Stimulated activated CD8-positive, alpha-beta memory T cell treated with anti-CD3 and anti-CD28 coated beads, Interleukin-7, amount 100 ng/mL, for 48 hours (primary cell): ENCODE results near the gene TMEM63B.
"Not testable (repeated sequence)": the region's sequence is repeated elsewhere in the genome, so short reads cannot be mapped to it uniquely, and the experiment has no call there.

Source experiments
- DNase-seq, 2 donors: peaks; one replicate each; pipeline ENCODE4 v3.0.0-alpha.2; 2020; ENCODE audit warnings: low read depth in 1 of 2; ENCODE audit errors: extremely low read depth in 1 of 2

The TMEM63B gene

DNA sequence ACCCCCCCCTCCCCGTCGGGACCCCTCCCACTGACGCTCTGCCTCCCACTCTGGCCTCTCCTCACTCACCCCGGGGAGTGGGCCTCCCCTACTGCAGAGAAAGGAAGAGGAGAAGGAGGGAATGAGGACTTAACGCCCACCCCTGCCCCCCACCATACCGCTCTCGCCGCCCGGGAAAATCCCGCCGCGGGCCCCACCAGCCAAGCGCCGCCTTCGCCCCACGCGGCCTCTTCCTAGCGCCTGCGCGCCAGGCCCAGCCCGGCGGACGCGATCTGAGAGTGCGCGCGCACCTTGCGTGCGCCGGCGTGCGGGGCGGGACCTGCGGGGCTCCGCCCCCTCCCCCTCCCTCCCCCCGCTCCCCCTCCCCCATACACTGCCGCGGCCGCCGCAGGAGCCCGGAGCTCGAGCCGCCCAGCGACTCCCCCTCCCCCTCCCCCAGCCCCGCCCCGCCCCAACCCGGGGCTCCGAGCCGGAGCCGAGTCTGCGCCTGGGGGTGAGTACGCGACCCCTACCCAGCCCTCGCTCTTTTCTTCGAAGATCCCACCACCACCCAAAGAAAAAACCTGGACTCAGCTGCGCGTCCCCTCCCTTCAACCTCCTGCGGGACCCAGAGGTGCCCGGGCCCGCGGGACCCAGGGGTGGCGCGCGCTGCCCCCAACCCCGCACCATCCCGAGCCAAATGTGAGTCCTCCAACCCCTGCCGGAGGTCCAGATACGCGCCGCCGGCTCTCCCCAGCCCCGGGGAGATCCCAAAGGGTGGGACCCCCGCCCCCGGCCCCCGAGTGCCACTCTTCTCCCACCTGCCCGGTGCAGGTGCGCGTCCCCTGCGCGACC, at the start of gene TMEM63B, which contains the start of gene MRPL14:
TSS of gene TMEM63B (plus strand) at position 369 of the 834 bp plus-strand sequence. CDS start 7,031 bp downstream, outside the sequence.
TSS of gene MRPL14 (minus strand) at position 267 of the 834 bp plus-strand sequence. CDS start 10,841 bp downstream, outside the sequence.
- peak; percentile 80 to 84 for DNase-seq

DNA sequence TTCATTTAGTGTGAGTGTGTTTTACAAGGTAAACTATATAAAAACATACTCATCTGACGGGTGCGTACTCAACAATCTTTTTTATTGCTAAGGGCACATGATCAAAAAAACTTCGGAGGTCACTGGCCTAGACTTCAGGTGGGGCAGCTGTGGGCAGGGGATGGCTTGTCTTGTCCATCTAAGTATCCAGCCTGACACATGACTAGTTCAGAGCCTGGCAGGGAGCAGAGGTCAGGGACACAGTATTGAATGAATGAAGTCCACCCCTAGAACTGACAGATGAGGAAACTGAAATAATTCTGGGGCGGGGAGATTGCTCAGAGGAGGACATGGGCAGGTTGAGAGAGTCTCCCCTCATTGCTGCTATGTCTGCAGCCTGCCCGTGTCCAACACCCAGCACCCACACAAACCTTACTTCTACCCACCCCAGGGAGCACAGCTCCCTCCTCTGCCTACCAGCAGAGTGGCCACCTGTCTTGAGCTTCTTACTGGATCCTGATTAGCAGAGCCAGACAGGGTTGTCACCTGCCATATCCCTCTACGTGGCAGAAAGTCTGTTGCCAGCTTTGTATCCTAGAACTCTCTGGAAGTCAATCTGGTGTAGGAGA, 49.0 kb upstream of the TMEM63B start:
- DNase-seq = no peak

DNA sequence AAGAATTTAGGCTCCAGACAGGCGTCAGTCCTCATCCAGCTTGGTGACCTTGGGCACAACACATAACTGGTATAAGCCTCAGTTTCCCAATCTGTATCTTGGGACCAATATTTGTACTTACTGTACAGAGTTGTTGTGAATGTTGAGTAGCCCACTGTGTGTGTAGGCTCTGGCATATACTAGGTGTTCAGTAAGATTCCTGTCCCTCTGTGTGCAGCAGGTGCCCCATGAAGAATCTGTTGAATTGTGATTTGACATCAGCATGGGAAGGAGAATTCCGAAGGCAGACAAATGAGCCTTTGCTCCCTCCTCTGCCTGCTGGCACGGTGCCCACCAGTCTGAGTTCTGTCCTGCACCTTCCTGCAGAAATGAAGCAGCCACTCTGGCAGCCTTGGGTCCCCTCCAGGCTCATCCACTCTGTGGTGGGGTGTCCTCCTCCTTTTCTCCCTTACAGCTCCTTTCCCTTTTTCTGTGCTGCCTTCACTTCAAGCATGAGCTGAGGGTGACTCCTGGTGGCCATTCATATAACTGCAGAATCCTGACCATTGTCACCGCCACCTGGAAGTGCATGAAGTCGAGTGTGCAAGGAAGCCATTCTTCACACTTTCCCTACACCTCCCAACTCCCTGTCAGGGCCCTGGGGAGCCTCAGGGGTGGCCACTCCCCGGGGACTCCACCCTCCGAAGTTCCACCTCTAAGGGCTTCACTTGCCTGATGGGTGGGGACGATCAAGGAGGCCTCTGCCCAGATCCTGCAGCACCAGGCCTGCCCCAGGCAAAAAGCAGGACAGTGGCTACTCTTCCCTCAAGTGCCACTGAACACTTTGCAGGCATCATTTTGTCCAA, 48.3 kb upstream of the TMEM63B start:
- no peak for DNase-seq

DNA sequence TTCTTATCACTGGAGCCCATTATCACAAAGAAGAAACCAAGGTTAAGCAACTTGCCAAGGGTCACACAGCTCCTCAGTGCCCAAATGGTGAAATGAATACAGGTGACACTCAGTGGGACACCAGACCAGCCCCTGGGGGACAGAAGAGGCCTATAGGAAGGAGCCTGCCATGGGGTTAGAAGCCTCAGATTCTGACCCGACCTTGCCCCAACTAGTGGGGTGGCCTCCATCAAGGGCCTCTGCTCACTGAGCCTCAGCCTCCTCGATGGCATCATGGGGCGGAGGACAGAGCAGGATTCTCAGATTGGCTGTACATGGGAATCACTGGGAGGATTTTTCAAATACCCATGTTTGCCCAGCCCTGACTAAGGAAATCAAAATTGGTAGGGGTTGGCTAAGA, 47.7 kb upstream of the TMEM63B start:
- DNase-seq = no peak

DNA sequence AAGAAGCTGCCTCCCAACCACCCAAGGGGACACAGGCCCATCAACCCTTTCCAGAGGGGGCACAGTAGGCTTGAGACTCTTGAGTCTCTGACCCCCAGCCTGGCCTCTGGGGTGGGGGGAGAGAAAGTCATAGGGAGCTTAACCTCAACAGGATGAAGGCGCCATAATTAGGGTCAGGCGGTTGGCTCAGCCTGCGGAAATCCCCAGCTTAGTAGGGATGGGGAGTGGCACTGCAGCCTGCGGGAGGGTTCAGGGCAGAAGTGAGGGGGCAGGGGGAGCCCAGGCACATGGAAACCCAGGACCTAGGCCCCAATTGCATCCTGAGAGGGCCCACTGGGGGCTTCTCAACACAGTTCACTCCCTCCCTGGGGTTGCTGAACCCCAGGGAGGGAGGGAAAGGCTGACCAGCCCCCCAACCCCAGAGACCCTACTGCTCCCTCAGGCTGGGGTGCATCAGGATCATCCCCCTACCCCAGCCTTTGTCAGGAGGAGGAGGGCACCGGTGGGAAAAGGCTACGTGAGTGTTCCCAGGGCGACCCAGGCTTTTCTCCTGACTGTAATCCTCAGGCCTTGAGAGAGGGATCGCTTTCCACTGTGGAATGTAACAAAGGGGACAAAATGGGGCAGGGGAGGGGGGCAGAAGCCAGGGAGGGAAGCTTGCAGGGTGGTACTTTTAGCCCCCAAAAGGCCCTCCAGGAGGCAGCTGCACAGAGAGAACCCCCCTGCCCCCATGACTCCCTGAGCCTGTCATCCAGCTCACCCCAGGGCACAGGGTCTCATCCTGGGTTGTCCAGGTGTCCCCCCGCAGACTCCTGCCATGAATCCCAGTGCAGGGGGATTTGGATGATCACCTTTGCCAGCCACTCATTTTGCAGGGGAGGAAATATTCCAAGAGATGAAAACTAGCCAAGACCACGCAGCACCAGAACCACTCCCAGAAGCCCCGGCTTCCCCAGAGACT, 46.5 kb upstream of the TMEM63B start:
- no peak for DNase-seq

DNA sequence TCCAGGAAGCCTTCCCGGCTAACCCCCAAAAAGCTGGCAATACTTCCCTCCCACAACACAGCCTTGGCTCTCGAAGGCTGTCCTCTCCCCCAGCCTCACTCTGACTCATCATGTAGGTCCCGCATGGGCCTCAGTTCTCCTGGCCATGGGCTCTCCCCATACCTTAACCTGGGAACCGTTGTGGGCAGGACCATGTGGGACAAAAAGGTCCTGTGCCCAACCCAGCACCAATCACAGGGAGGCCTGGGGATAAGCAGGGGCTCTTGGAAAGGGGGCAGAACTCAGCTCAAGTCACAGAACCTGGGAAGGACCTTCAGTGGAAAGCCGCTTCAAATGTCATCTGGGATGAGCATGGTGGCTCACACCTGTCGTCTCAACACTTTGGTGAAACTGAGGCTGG, 45.6 kb upstream of the TMEM63B start:
- DNase-seq = no peak

DNA sequence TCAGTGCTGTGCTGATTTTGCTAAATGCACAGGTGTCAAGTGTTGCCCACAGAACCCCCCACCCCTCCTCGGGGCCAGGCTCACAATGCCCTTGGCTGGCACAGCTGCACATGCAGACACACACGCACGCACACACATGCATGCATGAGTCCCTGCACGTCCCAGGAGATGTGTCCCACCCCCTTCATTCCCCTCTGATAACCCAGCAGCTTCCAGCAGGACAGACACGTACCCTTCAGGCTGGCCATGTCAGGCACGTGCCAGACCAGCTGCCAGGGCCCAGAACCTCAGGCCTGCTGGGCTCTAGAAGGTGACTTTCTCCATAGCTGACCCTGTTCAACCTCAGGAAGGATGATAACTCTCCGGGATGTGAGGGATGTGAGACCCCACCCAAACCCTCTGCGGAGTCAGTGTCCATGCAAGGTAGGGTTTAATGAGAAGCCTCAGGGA, 44.5 kb upstream of the TMEM63B start:
- DNase-seq = no peak

DNA sequence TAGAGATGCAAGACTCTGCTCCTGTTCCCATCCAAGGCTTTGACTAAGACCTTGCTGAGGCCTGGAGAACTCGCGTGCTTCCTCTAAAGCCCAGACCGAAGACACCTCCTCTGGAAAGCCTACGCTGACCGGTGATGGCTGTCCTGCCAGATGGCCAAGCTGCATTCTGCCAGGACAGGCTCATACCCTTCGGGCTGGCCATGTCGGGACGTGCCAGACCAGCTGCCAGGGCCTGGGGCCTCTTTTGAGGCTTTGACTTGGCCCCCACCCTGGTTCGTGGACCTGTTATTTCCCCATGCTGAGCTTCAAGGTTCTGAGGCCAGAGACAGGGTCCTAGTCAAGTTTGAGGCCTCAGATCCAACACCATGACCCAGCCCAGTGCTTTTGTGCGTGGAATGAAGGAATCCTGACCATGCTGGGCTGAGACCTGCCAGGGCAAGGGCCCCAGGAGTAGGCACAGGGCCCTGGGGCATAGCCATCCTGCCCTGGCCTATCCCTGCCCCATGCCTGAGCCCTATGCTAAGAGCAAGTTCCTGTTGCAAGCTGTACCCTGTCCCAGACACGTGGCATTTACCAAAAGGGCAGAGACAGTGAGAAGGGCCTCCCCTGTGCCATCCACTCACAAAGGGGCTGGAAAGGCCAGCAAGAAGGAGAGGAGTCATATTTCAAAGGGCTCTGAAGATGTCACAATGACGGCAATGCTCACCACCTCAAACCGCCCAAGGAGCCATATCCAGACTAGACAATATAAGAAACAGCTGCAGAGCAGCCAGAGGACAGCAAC, 42.9 kb upstream of the TMEM63B start:
- DNase-seq = no peak

DNA sequence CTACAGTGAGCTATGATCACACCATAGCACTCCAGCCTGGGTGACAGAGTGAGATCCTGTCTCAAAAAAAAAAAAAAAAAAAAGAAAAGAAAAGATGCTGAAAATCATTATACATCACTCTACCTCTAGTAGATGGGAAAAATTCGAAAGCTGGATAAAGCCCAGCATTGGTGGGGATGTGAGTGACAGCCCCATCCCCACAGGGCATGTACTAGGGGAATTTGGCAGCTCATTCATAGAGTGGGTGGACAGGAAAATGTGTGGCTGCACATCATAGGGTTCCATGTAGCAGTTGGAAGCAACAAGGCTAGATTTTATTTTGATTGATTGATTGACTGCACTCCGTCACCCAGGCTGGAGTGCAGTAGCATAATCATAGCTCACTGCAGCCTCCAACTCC, 42.1 kb upstream of the TMEM63B start:
- DNase-seq = no peak

DNA sequence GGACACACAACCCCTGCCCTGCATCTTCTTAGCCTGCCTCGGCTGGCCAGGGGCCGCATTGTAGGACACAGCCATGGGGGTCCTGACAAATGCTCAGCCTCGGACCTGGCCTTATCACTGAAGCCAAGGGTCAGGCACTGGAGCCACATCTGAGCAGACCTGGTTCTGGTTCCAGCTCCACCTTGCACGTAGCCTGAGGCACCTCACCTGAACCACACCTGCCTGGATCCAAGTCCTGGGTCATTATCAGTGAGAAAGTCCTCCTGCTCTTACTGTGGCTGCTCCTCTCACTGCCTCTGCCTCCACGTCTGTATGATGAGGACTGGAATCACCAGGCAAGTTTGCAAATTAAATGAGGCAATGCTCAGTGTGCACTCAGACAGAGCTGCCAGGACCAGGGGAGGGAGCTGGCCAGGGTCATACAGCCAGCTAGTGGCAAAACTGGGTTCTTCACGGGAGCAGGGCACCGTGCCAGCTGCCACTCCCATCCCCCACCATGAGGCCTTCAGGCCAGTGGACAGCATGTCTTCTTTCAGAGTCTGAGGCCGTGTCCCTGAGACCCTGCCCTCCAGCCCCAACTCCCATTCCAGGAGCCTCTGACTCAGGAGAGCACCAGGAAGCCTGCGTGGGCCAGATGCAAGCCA, 40.3 kb upstream of the TMEM63B start:
- DNase-seq = no peak

DNA sequence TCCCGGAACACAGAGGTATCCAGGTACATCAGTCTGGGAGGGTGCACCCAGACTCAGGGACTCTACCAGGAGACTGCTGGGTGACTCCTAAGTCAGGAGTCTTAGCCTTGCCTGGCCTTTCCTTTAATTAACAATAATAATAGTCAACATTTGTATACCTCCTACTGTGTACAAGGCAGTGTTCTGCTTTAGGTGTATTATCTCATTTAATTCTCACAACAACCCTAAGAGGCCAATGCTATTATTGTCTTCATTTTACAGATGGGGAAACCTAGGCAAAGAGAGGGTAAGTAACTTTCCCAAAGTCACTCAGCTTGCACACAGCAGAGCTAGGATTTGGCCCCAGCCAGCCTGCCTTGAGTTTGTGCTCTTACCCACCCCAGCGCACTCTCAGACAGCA, 39.7 kb upstream of the TMEM63B start:
- DNase-seq = no peak

DNA sequence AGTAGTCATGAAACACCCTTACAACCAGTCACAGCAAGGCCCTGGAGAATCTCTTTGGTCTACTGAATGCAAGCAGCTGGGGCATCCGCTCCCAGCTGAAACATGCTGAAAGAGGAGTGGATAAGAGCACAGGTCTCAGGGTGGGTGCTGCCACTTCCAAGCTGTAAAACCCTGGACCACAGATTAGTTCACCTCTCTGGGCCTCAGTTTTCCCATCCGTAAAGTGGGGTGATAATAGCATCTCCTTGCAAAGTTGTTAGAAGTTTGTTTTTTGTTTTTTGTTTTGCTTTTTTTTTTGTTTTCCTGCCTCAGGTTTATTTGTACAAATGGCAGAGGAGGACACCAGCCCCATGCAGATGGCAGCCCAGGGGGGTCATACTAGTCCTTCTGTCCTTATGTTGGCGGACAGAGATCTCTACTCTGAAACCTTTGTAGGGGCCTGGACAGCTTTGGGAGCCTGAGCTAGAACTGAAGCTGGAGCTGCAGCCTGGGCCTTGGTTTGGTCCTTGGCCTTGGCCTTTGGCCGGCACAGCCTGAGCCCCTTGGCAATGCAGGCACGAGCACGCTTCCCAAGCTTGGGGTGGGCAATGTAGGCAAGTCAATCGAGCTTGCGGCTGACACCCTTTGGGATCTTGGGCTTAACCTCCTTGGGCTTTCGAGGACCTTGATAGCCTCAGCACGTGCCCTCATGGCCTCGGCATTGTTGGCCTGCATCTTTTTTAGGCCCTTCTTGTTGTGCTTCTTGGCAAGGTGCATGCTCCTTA, 38.3 kb upstream of the TMEM63B start:
- DNase-seq = no peak

DNA sequence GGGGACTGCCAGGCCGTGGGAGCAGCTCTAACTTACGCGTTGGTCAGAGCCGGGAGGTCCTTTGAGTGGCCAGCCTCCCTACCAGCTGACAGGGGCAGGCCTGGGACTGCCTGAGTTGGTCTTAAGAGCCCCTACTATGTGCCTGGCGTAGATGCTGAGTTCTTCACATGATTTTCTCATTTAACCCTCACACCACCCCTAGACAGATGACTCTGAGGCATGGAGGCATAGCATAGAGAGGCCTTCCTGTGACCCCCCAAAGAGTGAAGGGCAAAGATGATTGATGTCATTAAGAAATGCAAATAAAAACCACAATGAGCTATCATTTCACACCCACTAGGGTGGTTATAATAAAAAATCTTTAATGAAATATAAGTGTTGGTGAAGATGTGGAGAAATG, 36.9 kb upstream of the TMEM63B start:
- DNase-seq = no peak

DNA sequence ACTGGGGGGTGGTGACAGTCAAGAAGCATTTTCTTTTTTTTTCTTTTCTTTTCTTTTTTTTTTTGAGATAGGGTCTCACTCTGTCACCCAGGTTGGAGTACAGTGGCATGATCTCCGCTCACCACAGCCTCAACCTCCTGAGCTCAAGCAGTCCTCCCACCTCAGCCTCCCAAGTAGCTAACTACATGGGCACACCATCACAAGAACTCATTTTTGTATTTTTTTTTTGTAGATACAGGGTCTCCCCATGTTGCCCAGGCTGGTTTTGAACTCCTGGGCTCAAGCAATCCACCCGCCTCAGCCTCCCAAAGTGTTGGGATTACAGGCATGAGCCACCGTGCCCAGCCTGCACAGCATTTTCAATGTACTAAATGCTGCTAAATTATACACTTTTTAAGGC, 36.0 kb upstream of the TMEM63B start:
- DNase-seq = not testable (repeated sequence)

DNA sequence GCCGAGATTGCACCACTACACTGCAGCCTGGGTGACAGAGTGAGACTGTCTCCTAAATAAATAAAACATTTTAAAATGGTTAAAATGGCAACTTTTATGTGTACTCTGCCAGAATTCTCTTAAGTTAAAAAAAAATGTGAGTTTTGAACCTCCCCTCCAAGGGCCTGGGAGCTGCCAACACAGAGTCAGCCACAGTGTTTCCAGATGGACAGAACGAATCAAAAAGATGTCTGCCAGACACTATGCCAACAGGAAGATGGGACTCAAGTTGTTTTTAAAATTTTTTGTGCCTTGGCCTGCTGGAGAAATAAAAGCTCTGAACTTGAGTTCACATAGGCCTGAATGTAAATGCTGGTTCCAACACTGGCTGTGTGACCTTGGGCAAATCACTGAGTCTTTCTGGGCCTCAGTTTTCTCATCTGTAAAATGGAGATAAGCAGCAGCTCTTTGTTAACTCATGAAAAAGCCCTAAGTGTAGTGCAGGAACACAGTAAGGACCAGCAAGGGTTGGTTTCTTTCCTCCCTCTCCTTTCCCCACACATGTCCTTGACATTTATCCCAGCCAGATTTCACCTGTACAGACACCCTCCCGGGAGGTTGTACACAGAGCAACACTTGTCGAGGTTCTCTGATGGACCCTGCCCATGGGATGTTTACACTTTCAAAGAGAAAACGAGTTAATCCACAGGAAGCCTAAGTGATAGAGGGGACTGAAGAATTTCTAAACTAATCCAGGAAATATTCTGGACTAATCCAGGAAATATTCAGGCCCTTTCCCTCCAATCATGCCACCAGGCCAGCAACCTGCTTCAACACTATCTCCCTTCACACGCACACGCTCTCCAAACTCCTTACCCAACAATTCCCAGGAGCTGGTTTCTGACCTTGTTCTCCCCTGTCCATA, 35.1 kb upstream of the TMEM63B start:
- no peak for DNase-seq

DNA sequence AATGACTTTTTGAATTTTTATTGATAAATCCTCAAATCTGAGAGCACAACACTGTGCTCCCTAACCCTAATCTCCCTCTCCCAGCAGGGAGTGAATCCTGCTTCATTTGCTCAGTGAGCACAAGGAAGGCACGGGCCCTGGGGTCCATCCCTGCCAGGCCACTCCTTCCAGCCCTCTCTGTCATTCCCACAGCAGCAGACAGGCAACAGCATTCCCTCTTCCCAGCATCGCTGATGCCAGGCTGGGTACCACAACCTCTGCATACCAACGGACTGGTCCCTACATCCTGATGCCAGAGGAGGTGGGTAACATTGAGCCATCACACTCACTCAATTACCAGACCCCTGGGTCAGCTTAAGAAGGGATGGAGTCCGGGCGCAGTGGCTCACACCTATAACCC, 34.3 kb upstream of the TMEM63B start:
- DNase-seq = no peak

DNA sequence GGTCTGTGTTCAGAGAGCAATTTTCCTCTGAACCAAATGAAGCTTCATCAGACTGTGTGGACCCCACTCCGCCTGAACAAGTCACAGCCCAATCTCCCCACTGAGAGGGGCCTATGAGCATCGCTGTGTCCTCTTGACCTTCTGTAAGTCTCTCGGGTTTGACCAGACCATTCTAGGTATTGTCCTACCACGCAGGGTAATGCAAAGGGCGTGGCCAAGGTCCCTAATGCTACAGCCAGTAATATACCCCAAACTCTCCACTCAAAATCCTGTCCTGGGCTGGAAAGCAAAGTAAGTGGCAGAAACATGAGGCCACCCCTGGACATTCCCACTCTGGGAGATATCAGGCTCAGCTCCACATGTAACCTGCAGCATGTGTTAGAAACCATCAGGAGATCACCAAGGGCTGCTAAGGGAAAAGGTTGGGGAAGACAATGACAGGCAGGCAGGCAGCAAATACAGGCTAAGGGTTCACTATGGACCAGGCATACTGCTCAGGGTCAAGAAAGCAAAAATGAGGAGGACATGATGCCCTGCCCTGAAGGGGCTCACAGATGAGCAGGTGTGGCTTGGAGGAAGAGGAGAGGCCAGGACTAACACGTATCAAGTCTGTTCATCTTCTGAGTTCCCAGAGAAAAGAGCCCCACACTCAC, 33.5 kb upstream of the TMEM63B start:
- no peak for DNase-seq
